Loucy (cell line): ENCODE data around the gene DCHS2.

Experiments
- H2AFZ ChIP-seq: fragments of 200-600 bp; sonication (generic); 2 replicates; pipeline ENCODE4 v1.6.0; 2016; ENCODE audit warnings: antibody characterized with exemption, mild to moderate bottlenecking, low read length, moderate library complexity
- H3F3A ChIP-seq: fragments of 200-600 bp; 2 replicates; pipeline ENCODE4 v1.6.0; 2016; ENCODE audit warnings: antibody characterized with exemption, low read depth, mild to moderate bottlenecking
- H3K27me3 ChIP-seq: fragments of 200-600 bp; sonication (generic); 2 replicates; pipeline ENCODE4 v1.6.1; 2014; ENCODE audit warnings: low read length, mild to moderate bottlenecking; ENCODE audit not compliant: insufficient read depth, poor library complexity, severe bottlenecking
- H3K36me3 ChIP-seq: fragments of 200-600 bp; sonication (generic); 2 replicates; pipeline ENCODE4 v1.6.1; 2016; ENCODE audit warnings: low read length; ENCODE audit not compliant: insufficient read depth
- H3K4me1 ChIP-seq: fragments of 200-600 bp; sonication (generic); 2 replicates; pipeline ENCODE4 v1.5.1; 2014; ENCODE audit warnings: low read length, mild to moderate bottlenecking; ENCODE audit not compliant: insufficient read depth, poor library complexity, severe bottlenecking
- H3K4me2 ChIP-seq: fragments of 200-600 bp; sonication (generic); 2 replicates; pipeline ENCODE4 v1.6.0; 2014; ENCODE audit warnings: antibody characterized with exemption, low read length, low read depth, mild to moderate bottlenecking; ENCODE audit not compliant: poor library complexity, severe bottlenecking
- H3K4me3 ChIP-seq: fragments of 200-600 bp; sonication (generic); 2 replicates; pipeline ENCODE4 v1.5.1; 2014; ENCODE audit warnings: low read length, mild to moderate bottlenecking, mixed read lengths; ENCODE audit not compliant: poor library complexity, severe bottlenecking
- H3K79me2 ChIP-seq: fragments of 200-600 bp; sonication (generic); 2 replicates; pipeline ENCODE4 v1.6.1; 2014; ENCODE audit warnings: low read length; ENCODE audit not compliant: insufficient read depth
- H3K9ac ChIP-seq: fragments of 200-600 bp; sonication (generic); 2 replicates; pipeline ENCODE4 v1.6.0; 2014; ENCODE audit warnings: mild to moderate bottlenecking, low read depth, low read length, moderate library complexity; ENCODE audit not compliant: poor library complexity, severe bottlenecking
- H3K9me2 ChIP-seq: fragments of 200-600 bp; sonication (generic); replicated peaks from 2 replicates; pipeline ENCODE4 v1.6.1; 2016; ENCODE audit warnings: low read depth, low read length, mixed read lengths
- H3K9me3 ChIP-seq: fragments of 200-600 bp; sonication (generic); 2 replicates; pipeline ENCODE4 v1.6.1; 2014; ENCODE audit warnings: mild to moderate bottlenecking, antibody characterized with exemption, low read length, low read depth; ENCODE audit not compliant: insufficient read depth
- H4K20me1 ChIP-seq: fragments of 200-600 bp; sonication (generic); 2 replicates; pipeline ENCODE4 v1.6.0; 2014; ENCODE audit warnings: antibody characterized with exemption, low read length, mild to moderate bottlenecking; ENCODE audit not compliant: insufficient read depth, poor library complexity, severe bottlenecking
- CTCF ChIP-seq: fragments of 200-600 bp; sonication (generic); conservative IDR thresholded peaks from 2 replicates; pipeline ENCODE4 v1.5.1; 2014; ENCODE audit warnings: mild to moderate bottlenecking, antibody characterized with exemption, low read length
- EZH2phosphoT487 ChIP-seq: fragments of 200-600 bp; IDR thresholded peaks from 2 replicates; pipeline ENCODE4 v1.6.1; 2018; ENCODE audit warnings: antibody characterized with exemption, mild to moderate bottlenecking, moderate library complexity, borderline replicate concordance

The DCHS2 gene

DNA sequence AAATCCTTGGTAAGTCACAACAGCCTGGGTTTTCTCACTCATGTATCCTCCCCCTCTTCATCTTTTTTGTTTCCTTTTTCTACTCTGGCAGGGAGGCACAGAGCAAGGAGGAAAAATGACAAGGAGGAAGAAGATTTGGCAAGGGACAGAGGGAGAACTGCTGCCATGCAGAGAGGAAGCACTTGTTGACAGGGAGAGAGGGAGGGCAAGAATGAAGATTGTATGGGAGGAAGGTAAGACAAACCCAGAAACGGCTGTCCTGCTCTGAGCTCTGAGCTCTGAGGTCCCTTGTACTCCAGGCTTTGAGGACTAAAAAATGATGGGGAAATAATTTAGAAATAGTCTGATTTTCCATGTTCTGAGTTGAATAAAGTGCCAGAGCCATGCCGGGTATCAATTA, 123.9 kb downstream of the DCHS2 start:
- no peak for TF ChIP-seq EZH2phosphoT487
- no peak for TF ChIP-seq CTCF
- Histone ChIP-seq H3K27me3 (no peaks in the 10 kb centered on the region), H3K36me3 (no peaks in the 10 kb centered on the region), H3K4me3 (no peak overlapping the region), H3K79me2 (no peaks in the 10 kb centered on the region), H3K9me3 (no peaks in the 10 kb centered on the region), H3K9ac (peak overlapping the region; percentile 4), H3K4me2 (peak overlapping the region; percentile 18), H4K20me1 (no peaks in the 10 kb centered on the region), H3K9me2 (no peaks in the 10 kb centered on the region), H2AFZ (peak overlapping the region; percentile 75), H3K4me1 (peaks cover 38% of the 10 kb centered on the region), H3F3A (no peaks in the 10 kb centered on the region)

DNA sequence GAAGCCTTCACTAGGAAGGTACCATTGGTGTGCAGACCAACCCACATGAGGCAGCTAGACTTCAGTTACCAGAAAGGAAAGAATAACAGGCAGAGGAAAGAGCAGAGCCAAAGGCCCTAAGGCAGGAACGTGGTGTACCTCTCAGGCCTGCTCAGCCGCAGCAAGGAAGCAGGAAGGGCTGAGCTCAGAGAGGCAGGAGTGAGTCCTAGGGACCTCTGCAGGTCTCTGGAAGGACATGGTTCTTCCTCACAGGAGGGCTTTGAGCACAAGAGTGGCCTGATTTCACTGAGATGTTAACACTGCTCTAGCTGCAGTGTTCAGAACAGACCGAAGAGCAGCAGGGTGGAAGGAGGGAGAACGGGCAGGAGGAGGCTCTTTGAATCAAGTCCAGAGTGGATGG, 124.6 kb downstream of the DCHS2 start:
- peak overlapping the region; percentile 75 for H2AFZ ChIP-seq
- no peaks in the 10 kb centered on the region for H3K9me3 ChIP-seq
- H3K79me2 ChIP-seq, result no peaks in the 10 kb centered on the region
- H3K4me1 ChIP-seq, result peaks cover 38% of the 10 kb centered on the region
- H3K4me2 ChIP-seq, result no peak overlapping the region
- H3K36me3 ChIP-seq, result no peaks in the 10 kb centered on the region
- no peaks in the 10 kb centered on the region for H3K9me2 ChIP-seq
- TF ChIP-seq EZH2phosphoT487, result no peak
- no peak for TF ChIP-seq CTCF
- no peaks in the 10 kb centered on the region for H4K20me1 ChIP-seq
- H3K27me3 ChIP-seq, result no peaks in the 10 kb centered on the region
- H3K4me3 ChIP-seq, result no peak overlapping the region
- H3F3A ChIP-seq, result no peaks in the 10 kb centered on the region; the same call in 1 of the 2 replicates
- H3K9ac ChIP-seq, result no peak overlapping the region

DNA sequence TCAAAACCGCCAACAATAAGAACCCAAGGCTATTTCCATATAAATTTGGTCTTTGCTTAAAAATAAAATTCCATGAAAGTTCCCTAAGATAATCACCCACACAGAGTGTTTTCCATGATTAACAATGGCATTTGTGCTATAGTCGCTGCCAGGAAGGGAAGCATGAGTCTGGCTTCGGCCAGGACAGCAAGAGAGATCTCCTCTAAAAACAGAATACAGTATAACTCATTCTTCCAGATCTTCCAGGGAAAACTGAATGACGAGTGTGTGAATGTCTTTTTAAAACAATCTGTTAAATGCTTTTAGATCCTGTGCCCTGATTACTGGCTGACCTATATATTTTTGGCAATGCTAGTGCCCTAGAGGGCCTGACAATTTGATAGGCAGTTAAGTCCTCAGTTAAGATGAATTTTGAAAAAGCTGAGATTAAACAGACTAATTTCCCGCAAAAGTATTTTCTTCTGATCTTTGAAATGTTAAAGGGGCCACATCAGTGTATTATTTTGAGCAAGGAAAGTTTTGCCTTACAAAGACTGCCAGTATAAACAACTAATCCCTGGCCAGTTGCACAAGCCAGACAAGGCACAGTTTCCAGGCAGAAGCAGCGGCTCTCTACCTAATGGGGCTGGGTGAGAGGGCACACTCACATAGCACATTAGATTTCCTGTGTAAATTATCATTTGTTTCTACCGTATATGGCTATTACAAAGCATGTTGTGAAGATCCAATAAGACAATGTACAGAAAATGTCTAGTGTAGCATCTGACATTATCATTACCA, 127.3 kb downstream of the DCHS2 start:
- Histone ChIP-seq H2AFZ (0 out of 2 replicates have a peak overlapping the region, but pooled peaks have one; percentile 37), H3K4me1 (peaks cover 59% of the 10 kb centered on the region)

More for the DNA sequence above, 127.3 kb downstream of the DCHS2 start:
- H3K9me3 ChIP-seq, result no peaks in the 10 kb centered on the region
- no peak overlapping the region for H3K4me3 ChIP-seq
- no peaks in the 10 kb centered on the region for H4K20me1 ChIP-seq
- H3K9ac ChIP-seq, result no peak overlapping the region
- H3K79me2 ChIP-seq, result no peaks in the 10 kb centered on the region
- no peak overlapping the region for H3K4me2 ChIP-seq
- H3F3A ChIP-seq, result no peaks in the 10 kb centered on the region; the same call in 1 of the 2 replicates
- no peaks in the 10 kb centered on the region for H3K9me2 ChIP-seq
- H3K27me3 ChIP-seq, result no peaks in the 10 kb centered on the region
- no peak for TF ChIP-seq CTCF
- no peak for TF ChIP-seq EZH2phosphoT487
- no peaks in the 10 kb centered on the region for H3K36me3 ChIP-seq
